HG03066 (cell line): ENCODE results near the gene EPX.

Source experiments
- ATAC-seq: cut with Tn5 transposase; IDR thresholded peaks from one replicate; pipeline ENCODE4 v1.9.1; 2021; ENCODE audit warnings: low read depth; ENCODE audit not compliant: unreplicated experiment

Gene EPX

DNA sequence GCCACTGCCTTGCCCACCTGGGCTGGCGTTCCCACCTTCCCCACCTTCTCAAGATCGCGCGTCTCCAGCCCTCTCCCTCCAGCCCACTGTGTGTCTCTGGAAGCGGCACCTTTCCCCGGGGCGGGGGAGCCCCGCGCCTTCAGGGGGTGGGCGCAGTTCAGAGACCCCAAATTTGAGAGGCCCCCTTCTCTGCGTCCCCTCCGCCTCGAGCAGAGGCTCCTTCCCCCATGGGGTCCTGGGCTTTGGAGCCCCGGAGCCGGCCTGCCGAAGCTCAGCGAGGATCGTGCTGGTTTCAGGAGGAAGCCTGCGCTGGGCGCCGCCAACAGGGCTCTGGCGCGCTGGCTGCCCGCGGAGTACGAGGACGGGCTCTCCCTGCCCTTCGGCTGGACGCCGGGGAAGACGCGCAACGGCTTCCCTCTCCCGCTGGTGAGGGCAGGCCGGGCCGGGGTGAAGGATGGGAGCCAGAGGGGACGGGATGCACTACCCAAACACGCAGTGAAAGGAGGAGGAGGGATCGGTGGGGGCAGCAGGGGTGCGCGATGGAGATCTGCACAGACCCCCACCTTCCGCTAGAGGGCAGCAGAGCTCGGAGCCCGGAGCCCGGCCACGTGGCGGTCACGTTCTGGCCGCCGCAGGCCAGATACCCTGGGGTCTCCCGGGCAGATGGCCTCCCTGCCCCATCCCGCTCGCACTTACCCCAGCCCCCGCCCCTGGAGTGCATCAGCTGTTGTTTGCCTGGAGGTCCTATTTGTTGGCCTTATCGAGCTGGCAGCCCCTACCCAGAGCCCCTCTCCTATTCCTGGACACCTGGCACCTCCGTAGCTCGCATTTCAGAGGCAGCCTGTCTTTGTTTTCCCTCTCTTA lies 57.0 kb downstream of the EPX start:
- no peak for ATAC-seq

GRCh38 chr17:58250344-58251011 lies 58.0 kb downstream of the EPX start:
- ATAC-seq, result no peak

GRCh38 chr17:58252141-58252540 lies 59.6 kb downstream of the EPX start:
- ATAC-seq, result no peak

DNA sequence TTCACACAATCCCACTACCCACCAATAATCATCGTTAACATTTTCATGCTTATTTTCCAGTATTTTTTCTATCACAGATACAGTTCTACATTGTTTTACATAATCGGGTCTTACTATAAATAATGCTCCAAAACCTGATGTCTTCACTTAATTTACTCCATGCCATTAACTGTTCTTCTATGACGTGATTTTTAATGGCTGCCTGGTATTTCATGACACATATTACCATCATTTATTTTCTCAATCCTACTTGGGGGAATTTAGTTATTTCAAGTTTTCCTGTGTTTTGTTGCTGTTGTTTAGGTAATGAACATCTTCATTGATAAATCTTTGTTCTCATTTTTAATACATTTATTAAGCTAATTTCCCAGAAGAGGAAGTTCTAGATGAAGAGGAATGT lies 60.6 kb downstream of the EPX start:
- no peak for ATAC-seq
